Astrocyte (in vitro differentiated cells and primary cell): ENCODE results near the gene COPRS.

Experiments
- EZH2 ChIP-seq: IDR thresholded peaks from 2 replicates; pipeline ENCODE4 v1.6.1; 2012; ENCODE audit warnings: mild to moderate bottlenecking, low read length, inconsistent platforms; ENCODE audit not compliant: insufficient read depth
- TF ChIP-seq, protein P1 (sequence below): IDR thresholded peaks from 2 replicates; pipeline ENCODE4 v1.5.1; 2011; ENCODE audit warnings: low read depth, mild to moderate bottlenecking, inconsistent platforms, low read length, moderate library complexity; ENCODE audit not compliant: insufficient read depth

GRCh38 chr17:31835984-31836383 is 23.1 kb downstream of the COPRS start:
- TF ChIP-seq, protein P1, sequence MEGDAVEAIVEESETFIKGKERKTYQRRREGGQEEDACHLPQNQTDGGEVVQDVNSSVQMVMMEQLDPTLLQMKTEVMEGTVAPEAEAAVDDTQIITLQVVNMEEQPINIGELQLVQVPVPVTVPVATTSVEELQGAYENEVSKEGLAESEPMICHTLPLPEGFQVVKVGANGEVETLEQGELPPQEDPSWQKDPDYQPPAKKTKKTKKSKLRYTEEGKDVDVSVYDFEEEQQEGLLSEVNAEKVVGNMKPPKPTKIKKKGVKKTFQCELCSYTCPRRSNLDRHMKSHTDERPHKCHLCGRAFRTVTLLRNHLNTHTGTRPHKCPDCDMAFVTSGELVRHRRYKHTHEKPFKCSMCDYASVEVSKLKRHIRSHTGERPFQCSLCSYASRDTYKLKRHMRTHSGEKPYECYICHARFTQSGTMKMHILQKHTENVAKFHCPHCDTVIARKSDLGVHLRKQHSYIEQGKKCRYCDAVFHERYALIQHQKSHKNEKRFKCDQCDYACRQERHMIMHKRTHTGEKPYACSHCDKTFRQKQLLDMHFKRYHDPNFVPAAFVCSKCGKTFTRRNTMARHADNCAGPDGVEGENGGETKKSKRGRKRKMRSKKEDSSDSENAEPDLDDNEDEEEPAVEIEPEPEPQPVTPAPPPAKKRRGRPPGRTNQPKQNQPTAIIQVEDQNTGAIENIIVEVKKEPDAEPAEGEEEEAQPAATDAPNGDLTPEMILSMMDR: no peak
- no peak for TF ChIP-seq EZH2
